Prostate gland (tissue), 2 donors: ENCODE data around the gene CYS1.

Source experiments
- CTCF ChIP-seq, 4 experiments: fragments of 200-600 bp in 2 of 4; fragments of 450-650 bp in 2 of 4; sonication (generic) in 2 of 4; IDR thresholded peaks; 1 replicate in 3 of 4; 2 replicates in 1 of 4; pipeline ENCODE4 v1.5.1; 2016 to 2019; ENCODE audit warnings: antibody characterized with exemption in 4 of 4, mild to moderate bottlenecking in 2 of 4, moderate library complexity in 2 of 4
- POLR2A ChIP-seq: fragments of 450-650 bp; IDR thresholded peaks from one replicate; pipeline ENCODE4 v1.6.1; 2016; ENCODE audit warnings: antibody characterized with exemption, mild to moderate bottlenecking

GRCh38 chr2:10054976-10055375, 25.2 kb downstream of the CYS1 start:
- TF ChIP-seq CTCF (IDR thresholded peaks at IDR 0.05) (no peak), POLR2A (no peak)
